Upper lobe of right lung (tissue), 1 donor: ENCODE data around the gene CRYAA. TPM values are rescaled to one million over a fixed set of nuclear protein-coding genes. Genes with fewer than 3 reads are reported as not detected.

Experiments used
- ATAC-seq: fragments of 200-7000 bp; cut with Tn5 transposase; one replicate; pipeline ENCODE4 v1.9.1; 2020; ENCODE audit warnings: mild to moderate bottlenecking, moderate library complexity
- DNase-seq: peaks from one replicate; pipeline ENCODE4 v3.0.0-alpha.2; 2020
- H3K27ac ChIP-seq: fragments of 200-600 bp; one replicate; pipeline ENCODE4 v1.8.0; 2022
- H3K27me3 ChIP-seq: fragments of 200-600 bp; one replicate; pipeline ENCODE4 v1.8.0; 2022; ENCODE audit warnings: mild to moderate bottlenecking
- H3K36me3 ChIP-seq: fragments of 200-600 bp; one replicate; pipeline ENCODE4 v1.8.0; 2022
- H3K4me1 ChIP-seq: fragments of 200-600 bp; one replicate; pipeline ENCODE4 v1.8.0; 2022
- H3K4me3 ChIP-seq: fragments of 200-600 bp; one replicate; pipeline ENCODE4 v1.8.0; 2022; ENCODE audit warnings: mild to moderate bottlenecking
- H3K9me3 ChIP-seq: fragments of 200-600 bp; one replicate; pipeline ENCODE4 v1.8.0; 2022
- intact Hi-C: fragments of 100-400 bp; cut with DNase I; formaldehyde crosslinking; loops from one replicate; pipeline ENCODE4 v1.11.0; 2022
- total RNA-seq: library from RNA; stranded (reverse); fragmentation: NEBNext Ultra II Directional; extraction: Animal tissue kit (Norgen Biotek cat#: 25700); gene quantifications from one replicate; pipeline ENCODE4 v1.2.1, GENCODE V29; 2021
- TF ChIP-seq, protein P1 (sequence below): fragments of 200-600 bp; IDR thresholded peaks from one replicate; pipeline ENCODE4 v1.8.0; 2022; ENCODE audit warnings: antibody characterized with exemption
- donor health status: DM: no; HTN: yes; CAD: no; lungs with severe emphysema.

CRYAA gene
- total RNA-seq, 1 donor from 2014 or later = not detected

- no peak overlapping the region for H3K4me3 ChIP-seq
- H3K9me3 ChIP-seq = peaks cover 5% of the 10 kb centered on the region
- no peaks in the 10 kb centered on the region for H3K4me1 ChIP-seq
- intact Hi-C loops = no loop called here
- H3K36me3 ChIP-seq = no peaks in the 10 kb centered on the region
- H3K27me3 ChIP-seq = no peaks in the 10 kb centered on the region
- DNase-seq = peak; percentile 26
- no peak for ATAC-seq
- TF ChIP-seq, protein P1, sequence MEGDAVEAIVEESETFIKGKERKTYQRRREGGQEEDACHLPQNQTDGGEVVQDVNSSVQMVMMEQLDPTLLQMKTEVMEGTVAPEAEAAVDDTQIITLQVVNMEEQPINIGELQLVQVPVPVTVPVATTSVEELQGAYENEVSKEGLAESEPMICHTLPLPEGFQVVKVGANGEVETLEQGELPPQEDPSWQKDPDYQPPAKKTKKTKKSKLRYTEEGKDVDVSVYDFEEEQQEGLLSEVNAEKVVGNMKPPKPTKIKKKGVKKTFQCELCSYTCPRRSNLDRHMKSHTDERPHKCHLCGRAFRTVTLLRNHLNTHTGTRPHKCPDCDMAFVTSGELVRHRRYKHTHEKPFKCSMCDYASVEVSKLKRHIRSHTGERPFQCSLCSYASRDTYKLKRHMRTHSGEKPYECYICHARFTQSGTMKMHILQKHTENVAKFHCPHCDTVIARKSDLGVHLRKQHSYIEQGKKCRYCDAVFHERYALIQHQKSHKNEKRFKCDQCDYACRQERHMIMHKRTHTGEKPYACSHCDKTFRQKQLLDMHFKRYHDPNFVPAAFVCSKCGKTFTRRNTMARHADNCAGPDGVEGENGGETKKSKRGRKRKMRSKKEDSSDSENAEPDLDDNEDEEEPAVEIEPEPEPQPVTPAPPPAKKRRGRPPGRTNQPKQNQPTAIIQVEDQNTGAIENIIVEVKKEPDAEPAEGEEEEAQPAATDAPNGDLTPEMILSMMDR = no peak
- H3K27ac ChIP-seq = no peak overlapping the region
Measured at GRCh38 chr21:43203591-43203990, 34.8 kb downstream of the CRYAA start.

DNA sequence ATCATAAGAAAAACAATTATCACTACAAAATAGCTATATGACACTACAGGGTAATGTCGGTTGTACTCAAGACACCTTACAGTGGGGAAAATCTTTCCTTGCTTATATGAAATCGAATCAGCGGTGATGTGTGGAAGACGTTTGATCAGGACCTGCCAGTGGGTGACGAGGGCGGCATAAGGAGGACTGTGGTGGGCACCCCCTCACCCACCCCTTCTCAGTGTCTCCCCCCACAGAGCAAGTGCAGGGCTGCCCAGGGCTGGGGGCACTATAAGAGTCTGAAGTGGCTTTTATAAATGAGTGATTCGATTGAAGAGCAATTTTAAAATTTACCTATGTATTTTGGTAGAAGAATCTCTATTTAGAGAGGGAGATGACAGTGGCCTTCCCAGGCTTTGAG is 35.8 kb downstream of the CRYAA start:
- Histone ChIP-seq H3K4me1 (no peaks in the 10 kb centered on the region), H3K4me3 (no peak overlapping the region), H3K27ac (no peak overlapping the region), H3K36me3 (no peaks in the 10 kb centered on the region), H3K27me3 (no peaks in the 10 kb centered on the region), H3K9me3 (peaks cover 5% of the 10 kb centered on the region)
- TF ChIP-seq, protein P1 = no peak
- DNase-seq (peak; percentile 30), ATAC-seq (no peak)
- intact Hi-C loops = no loop called here

GRCh38 chr21:43206231-43207042 is 37.6 kb downstream of the CRYAA start:
- ATAC-seq (no peak), DNase-seq (peak; percentile 53)
- TF ChIP-seq, protein P1 = no peak
- Histone ChIP-seq H3K27me3 (no peaks in the 10 kb centered on the region), H3K9me3 (no peaks in the 10 kb centered on the region), H3K4me3 (no peak overlapping the region), H3K36me3 (no peaks in the 10 kb centered on the region), H3K4me1 (peaks cover 4% of the 10 kb centered on the region), H3K27ac (no peak overlapping the region)
- intact Hi-C loops = no loop called here

DNA sequence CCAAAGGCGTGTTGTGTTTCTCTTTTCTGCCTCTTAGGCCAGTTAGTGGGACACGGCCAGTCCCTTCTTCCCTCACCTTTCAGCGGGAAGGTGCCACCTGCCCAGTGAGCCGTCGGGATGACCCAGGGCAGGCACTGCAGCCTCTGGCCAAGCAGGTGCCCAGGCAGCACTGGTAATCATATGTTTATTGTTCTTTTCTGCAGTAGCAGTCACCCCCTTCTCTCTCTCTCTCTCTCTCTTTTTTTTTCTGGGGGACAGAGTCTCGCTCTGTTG is 38.2 kb downstream of the CRYAA start:
- Histone ChIP-seq H3K27me3 (no peaks in the 10 kb centered on the region), H3K9me3 (no peaks in the 10 kb centered on the region), H3K27ac (no peak overlapping the region), H3K4me3 (no peak overlapping the region), H3K4me1 (peaks cover 8% of the 10 kb centered on the region), H3K36me3 (no peaks in the 10 kb centered on the region)
- ATAC-seq (no peak), DNase-seq (no peak)
- TF ChIP-seq, protein P1 = no peak
- intact Hi-C loops = no loop called here

- DNase-seq = peak; percentile 35
- H3K36me3 ChIP-seq = no peaks in the 10 kb centered on the region
Measured at GRCh38 chr21:43207868-43208267, 39.1 kb downstream of the CRYAA start.

More at GRCh38 chr21:43207868-43208267, 39.1 kb downstream of the CRYAA start:
- TF ChIP-seq, protein P1 = no peak
- intact Hi-C loops = no loop called here
- no peaks in the 10 kb centered on the region for H3K27me3 ChIP-seq
- H3K9me3 ChIP-seq = no peaks in the 10 kb centered on the region
- peaks cover 8% of the 10 kb centered on the region for H3K4me1 ChIP-seq
- H3K4me3 ChIP-seq = no peak overlapping the region
- no peak for ATAC-seq
- H3K27ac ChIP-seq = no peak overlapping the region
